ENCODE results near the gene GNG4. TPM values are rescaled to one million over a fixed set of nuclear protein-coding genes. Genes with fewer than 3 reads are reported as not detected.

GNG4 gene
- total and polyA plus RNA-seq, 10 of the 15 experiments (the other 5 are each of a cell fraction or from before 2014, with no cell fraction given), result 0.03 to 0.15 (median 0.15) TPM; not detected in 7

DNA sequence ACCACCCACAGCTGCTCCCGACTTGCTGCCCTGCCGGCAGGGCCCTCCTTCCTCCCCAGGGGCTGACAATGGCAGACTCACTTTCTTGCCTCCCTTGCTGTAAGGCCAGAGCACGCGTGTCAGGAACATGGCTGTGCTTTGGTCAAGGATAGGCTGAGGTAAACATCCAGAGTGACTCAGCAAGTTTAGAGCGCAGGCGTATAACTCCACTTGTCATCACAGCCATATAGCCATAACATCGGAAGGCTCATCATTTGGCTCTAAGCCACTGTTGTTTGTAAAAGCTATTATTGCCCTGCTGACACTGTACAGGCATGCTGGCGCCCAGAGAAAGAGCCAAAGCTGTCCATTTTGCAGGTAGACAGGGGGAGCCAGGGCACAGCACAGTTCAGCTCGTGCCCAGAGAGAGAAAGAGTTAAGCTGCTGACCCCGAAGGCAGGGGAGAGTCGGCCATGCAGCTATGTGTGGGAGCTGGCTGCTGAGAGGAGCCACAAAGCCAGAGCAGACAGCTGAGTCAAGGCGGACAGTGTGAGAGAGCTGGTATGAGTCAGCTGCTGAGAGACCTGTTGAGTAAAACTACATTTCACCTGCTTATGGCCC lies 60.6 kb downstream of the GNG4 start:
- CTCF ChIA-PET, result interaction anchor here (1.3 kb wide), 1 partner anchor 11 kb away, joined by 4 read pairs; no protein-coding TSS in a partner anchor
- no peak overlapping the region for H3K9ac ChIP-seq (ENCODE audit: control insufficient read depth, insufficient read depth, low read length)
- in situ Hi-C loops (cut with MboI), result no loop called here

DNA sequence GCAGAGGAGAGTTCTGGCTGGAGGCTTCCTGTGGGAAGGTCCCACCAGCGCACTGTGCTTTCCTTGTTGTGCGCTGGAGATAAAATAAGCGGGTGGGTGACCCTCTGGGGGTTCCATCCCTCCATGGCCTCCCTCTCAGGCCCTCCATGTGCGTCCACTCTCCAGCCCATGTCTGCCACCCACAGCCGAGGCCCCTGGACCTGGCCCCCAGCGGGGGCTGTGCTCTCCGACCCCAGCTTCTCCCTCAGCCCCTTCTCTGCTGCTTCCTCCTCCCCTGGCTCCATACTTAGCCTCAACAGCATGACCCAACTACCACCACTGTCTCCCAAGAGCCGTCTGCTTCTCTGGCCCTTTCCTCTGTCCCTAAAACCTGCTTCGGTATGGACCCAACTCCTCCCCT lies 61.4 kb downstream of the GNG4 start:
- no peak overlapping the region for H3K9ac ChIP-seq (ENCODE audit: control insufficient read depth, insufficient read depth, low read length)
- H3K27me3 ChIP-seq (replicated peaks in 1 of 2; ENCODE audit: control insufficient read depth in 2 of 2, insufficient read depth in 2 of 2, low read length in 1 of 2), result no peaks in the 10 kb centered on the region; a peak in 1 of 4 replicates
- H3K79me2 ChIP-seq (ENCODE audit: control insufficient read depth, insufficient read depth, low read length), result no peaks in the 10 kb centered on the region
- no peak overlapping the region for H3K4me3 ChIP-seq
- no peaks in the 10 kb centered on the region for H3K4me1 ChIP-seq (ENCODE audit: control insufficient read depth, insufficient read depth, low read length)
- intact Hi-C loops (cut with micrococcal nuclease; ENCODE audit: unreplicated experiment) (no loop called here), in situ Hi-C loops (cut with MboI) (no loop called here)
- H3K27ac ChIP-seq (ENCODE audit: control insufficient read depth, insufficient read depth), result no peak overlapping the region
- 72% methylated on average over 9 of the region's 9 CpGs for WGBS (ENCODE audit: insufficient coverage, insufficient replicate concordance, low lambda C conversion rate, missing lambda C conversion rate)
- DNase-seq (ENCODE audit: low read depth, low spot score), result no peak
- H3K9me3 ChIP-seq (replicated peaks; ENCODE audit: control insufficient read depth, insufficient read depth, low read length), result peaks cover 11% of the 10 kb centered on the region; the same call in 1 of the 3 replicates
- BruUV-seq (replicated peaks), result no TSS peak
- ChIA-PET CTCF (interaction anchor here (0.6 kb wide), 1 partner anchor 138 kb away, joined by 3 read pairs; no protein-coding TSS in a partner anchor), POLR2A (no interaction called here), RAD21 (ENCODE audit: unreplicated experiment) (no interaction called here), SMC1A (ENCODE audit: uncharacterized antibody, unreplicated experiment) (no interaction called here)
- no peak for FAIRE-seq
- H3K4me2 ChIP-seq (ENCODE audit: control insufficient read depth, insufficient read depth), result no peak overlapping the region
- H2AFZ ChIP-seq (ENCODE audit: control insufficient read depth, low read depth, low read length), result no peak overlapping the region
- H3K36me3 ChIP-seq (ENCODE audit: control insufficient read depth in 2 of 2, insufficient read depth in 2 of 2, low read length in 1 of 2), result no peaks in the 10 kb centered on the region
- no peak for ATAC-seq
- no peaks in the 10 kb centered on the region for H4K20me1 ChIP-seq (ENCODE audit: control insufficient read depth, insufficient read depth)
- TF ChIP-seq, protein P1, sequence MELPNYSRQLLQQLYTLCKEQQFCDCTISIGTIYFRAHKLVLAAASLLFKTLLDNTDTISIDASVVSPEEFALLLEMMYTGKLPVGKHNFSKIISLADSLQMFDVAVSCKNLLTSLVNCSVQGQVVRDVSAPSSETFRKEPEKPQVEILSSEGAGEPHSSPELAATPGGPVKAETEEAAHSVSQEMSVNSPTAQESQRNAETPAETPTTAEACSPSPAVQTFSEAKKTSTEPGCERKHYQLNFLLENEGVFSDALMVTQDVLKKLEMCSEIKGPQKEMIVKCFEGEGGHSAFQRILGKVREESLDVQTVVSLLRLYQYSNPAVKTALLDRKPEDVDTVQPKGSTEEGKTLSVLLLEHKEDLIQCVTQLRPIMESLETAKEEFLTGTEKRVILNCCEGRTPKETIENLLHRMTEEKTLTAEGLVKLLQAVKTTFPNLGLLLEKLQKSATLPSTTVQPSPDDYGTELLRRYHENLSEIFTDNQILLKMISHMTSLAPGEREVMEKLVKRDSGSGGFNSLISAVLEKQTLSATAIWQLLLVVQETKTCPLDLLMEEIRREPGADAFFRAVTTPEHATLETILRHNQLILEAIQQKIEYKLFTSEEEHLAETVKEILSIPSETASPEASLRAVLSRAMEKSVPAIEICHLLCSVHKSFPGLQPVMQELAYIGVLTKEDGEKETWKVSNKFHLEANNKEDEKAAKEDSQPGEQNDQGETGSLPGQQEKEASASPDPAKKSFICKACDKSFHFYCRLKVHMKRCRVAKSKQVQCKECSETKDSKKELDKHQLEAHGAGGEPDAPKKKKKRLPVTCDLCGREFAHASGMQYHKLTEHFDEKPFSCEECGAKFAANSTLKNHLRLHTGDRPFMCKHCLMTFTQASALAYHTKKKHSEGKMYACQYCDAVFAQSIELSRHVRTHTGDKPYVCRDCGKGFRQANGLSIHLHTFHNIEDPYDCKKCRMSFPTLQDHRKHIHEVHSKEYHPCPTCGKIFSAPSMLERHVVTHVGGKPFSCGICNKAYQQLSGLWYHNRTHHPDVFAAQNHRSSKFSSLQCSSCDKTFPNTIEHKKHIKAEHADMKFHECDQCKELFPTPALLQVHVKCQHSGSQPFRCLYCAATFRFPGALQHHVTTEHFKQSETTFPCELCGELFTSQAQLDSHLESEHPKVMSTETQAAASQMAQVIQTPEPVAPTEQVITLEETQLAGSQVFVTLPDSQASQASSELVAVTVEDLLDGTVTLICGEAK (IDR thresholded peaks at IDR 0.05; ENCODE audit: borderline replicate concordance), result no peak
- TF ChIP-seq EZH2 (IDR thresholded peaks at IDR 0.05; ENCODE audit: borderline replicate concordance, control insufficient read depth, low read depth, low read length), result no peak
- no peak for TF ChIP-seq MTA2 (IDR thresholded peaks at IDR 0.05; ENCODE audit: low read depth)
- TF ChIP-seq HDGF (IDR thresholded peaks at IDR 0.05), result no peak
- no peak for TF ChIP-seq GATAD2B (conservative IDR thresholded peaks at IDR 0.05; ENCODE audit: low read depth)
- TF ChIP-seq IKZF2 (IDR thresholded peaks at IDR 0.05), result no peak
- TF ChIP-seq, protein P2, sequence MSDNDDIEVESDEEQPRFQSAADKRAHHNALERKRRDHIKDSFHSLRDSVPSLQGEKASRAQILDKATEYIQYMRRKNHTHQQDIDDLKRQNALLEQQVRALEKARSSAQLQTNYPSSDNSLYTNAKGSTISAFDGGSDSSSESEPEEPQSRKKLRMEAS (IDR thresholded peaks at IDR 0.05; ENCODE audit: low read depth, low read length), result no peak
- TF ChIP-seq HCFC1 (IDR thresholded peaks at IDR 0.05; ENCODE audit: low read length), result no peak
- TF ChIP-seq SREBF1 (IDR thresholded peaks at IDR 0.05; ENCODE audit: low read length), result no peak
- no peak for TF ChIP-seq PML (IDR thresholded peaks at IDR 0.05; ENCODE audit: low read length)
- TF ChIP-seq NR2C1 (IDR thresholded peaks at IDR 0.05), result no peak

More for the DNA sequence above, 60.6 kb downstream of the GNG4 start:
- Histone ChIP-seq H3K27ac (ENCODE audit: control insufficient read depth, insufficient read depth) (no peak overlapping the region), H4K20me1 (ENCODE audit: control insufficient read depth, insufficient read depth) (no peaks in the 10 kb centered on the region), H2AFZ (ENCODE audit: control insufficient read depth, low read depth, low read length) (no peak overlapping the region), H3K9me3 (replicated peaks; ENCODE audit: control insufficient read depth, insufficient read depth, low read length) (peaks cover 11% of the 10 kb centered on the region; the same call in 1 of the 3 replicates), H3K27me3 (replicated peaks in 1 of 2; ENCODE audit: control insufficient read depth in 2 of 2, insufficient read depth in 2 of 2, low read length in 1 of 2) (no peaks in the 10 kb centered on the region; a peak in 1 of 4 replicates), H3K4me2 (ENCODE audit: control insufficient read depth, insufficient read depth) (no peak overlapping the region), H3K36me3 (ENCODE audit: control insufficient read depth in 2 of 2, insufficient read depth in 2 of 2, low read length in 1 of 2) (no peaks in the 10 kb centered on the region), H3K4me3 (no peak overlapping the region), H3K4me1 (ENCODE audit: control insufficient read depth, insufficient read depth, low read length) (no peaks in the 10 kb centered on the region), H3K79me2 (ENCODE audit: control insufficient read depth, insufficient read depth, low read length) (no peaks in the 10 kb centered on the region)
- ChIA-PET RAD21 (ENCODE audit: unreplicated experiment) (no interaction called here), POLR2A (no interaction called here), SMC1A (ENCODE audit: uncharacterized antibody, unreplicated experiment) (interaction anchor here (0.6 kb wide), 1 partner anchor 115 kb away, joined by 3 read pairs; no protein-coding TSS in a partner anchor)
- ATAC-seq (no peak), FAIRE-seq (no peak), DNase-seq (ENCODE audit: low read depth, low spot score) (no peak)
- TF ChIP-seq BMI1 (IDR thresholded peaks at IDR 0.05; ENCODE audit: borderline replicate concordance) (no peak), CBX5 (IDR thresholded peaks at IDR 0.05; ENCODE audit: low read depth) (0 out of 2 replicates have a peak, but pooled peaks have one; percentile 52), CHD1 (IDR thresholded peaks at IDR 0.05; ENCODE audit: low read depth, low read length) (no peak), BRCA1 (IDR thresholded peaks at IDR 0.05; ENCODE audit: low read depth, low read length) (no peak), NFXL1 (IDR thresholded peaks at IDR 0.05; ENCODE audit: borderline replicate concordance) (no peak)
- 50% methylated on average over 12 of the region's 12 CpGs for WGBS (ENCODE audit: insufficient coverage, insufficient replicate concordance, low lambda C conversion rate, missing lambda C conversion rate)
- BruUV-seq (replicated peaks), result no TSS peak
- intact Hi-C loops (cut with micrococcal nuclease; ENCODE audit: unreplicated experiment), result no loop called here
